GM19397 (cell line): ENCODE results near the gene APOC4.
"Not testable (repeated sequence)": the region's sequence is repeated elsewhere in the genome, so short reads cannot be mapped to it uniquely, and the experiment has no call there.

Experiments used
- ATAC-seq: cut with Tn5 transposase; IDR thresholded peaks from one replicate; pipeline ENCODE4 v1.9.1; 2021; ENCODE audit warnings: mild to moderate bottlenecking, moderate library complexity; ENCODE audit not compliant: unreplicated experiment

The APOC4 gene

DNA sequence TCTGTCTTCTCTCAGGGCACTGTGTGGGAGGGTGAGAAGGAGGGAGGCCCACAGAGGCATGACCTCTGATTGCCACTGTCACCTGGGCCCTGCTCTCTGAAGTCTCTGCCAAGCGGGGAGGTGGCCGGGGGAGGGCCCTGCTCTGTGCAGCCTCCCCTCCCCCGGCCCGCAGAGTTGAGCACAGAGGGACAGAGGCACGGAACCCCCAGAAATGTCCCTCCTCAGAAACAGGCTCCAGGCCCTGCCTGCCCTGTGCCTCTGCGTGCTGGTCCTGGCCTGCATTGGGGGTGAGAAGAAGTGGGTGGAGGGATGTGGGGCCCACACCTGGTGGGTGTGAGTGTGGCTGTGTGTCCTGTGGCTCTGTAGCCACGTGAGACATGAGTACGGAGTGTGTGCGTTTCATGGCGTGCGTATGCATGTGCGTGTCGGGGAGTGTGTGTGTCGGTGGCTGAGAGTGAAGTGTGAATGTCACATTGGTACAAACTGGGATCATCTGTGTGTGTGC, at the start of gene APOC4:
Gene APOC4, plus strand, starts transcription at position 171 of the 505 bp plus-strand sequence. Its CDS starts 41 bp downstream, at position 212.
- no peak for ATAC-seq

- no peak for ATAC-seq
Measured at GRCh38 chr19:44892932-44893331, 49.1 kb upstream of the APOC4 start.

DNA sequence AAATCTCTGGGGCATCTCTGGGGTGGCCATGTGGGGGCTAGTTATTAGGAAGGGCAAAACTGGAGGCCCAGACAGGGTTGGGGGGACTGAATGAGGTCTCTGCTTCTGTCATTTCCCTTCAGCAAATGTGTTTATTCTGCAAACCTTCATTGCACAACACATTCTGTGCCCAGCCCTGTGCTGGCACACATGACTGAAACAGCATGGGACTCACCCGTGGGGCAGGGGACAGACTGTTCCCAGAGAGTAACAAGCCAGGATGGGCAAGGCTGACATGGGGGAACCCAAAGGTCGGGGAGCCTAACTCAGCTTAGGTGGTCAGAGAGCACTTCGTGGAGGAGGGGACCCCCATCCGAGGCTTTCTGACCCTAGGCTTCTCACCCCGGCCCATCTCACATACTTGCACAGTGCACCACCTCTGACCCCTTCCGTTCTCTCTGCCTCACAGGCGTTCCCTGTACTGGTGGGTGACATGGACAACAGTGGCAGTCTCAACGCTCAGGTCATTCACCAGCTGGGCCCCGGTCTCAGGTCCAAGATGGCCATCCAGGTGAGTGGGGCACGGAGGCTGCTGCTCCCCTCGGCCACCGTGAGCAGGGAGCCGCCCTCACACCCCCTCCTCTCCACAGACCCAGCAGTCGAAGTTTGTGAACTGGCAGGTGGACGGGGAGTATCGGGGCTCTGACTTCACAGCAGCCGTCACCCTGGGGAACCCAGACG, 48.5 kb upstream of the APOC4 start:
- ATAC-seq = no peak

GRCh38 chr19:44894052-44894400, 48.0 kb upstream of the APOC4 start:
- ATAC-seq = no peak

- ATAC-seq = no peak
Measured at GRCh38 chr19:44894946-44895345, 47.1 kb upstream of the APOC4 start.

- no peak for ATAC-seq
Measured at GRCh38 chr19:44897835-44898234, 44.2 kb upstream of the APOC4 start.

- ATAC-seq = no peak
Measured at GRCh38 chr19:44900328-44901244, 41.5 kb upstream of the APOC4 start.

- no peak for ATAC-seq
Measured at GRCh38 chr19:44903216-44903601, 38.8 kb upstream of the APOC4 start.

DNA sequence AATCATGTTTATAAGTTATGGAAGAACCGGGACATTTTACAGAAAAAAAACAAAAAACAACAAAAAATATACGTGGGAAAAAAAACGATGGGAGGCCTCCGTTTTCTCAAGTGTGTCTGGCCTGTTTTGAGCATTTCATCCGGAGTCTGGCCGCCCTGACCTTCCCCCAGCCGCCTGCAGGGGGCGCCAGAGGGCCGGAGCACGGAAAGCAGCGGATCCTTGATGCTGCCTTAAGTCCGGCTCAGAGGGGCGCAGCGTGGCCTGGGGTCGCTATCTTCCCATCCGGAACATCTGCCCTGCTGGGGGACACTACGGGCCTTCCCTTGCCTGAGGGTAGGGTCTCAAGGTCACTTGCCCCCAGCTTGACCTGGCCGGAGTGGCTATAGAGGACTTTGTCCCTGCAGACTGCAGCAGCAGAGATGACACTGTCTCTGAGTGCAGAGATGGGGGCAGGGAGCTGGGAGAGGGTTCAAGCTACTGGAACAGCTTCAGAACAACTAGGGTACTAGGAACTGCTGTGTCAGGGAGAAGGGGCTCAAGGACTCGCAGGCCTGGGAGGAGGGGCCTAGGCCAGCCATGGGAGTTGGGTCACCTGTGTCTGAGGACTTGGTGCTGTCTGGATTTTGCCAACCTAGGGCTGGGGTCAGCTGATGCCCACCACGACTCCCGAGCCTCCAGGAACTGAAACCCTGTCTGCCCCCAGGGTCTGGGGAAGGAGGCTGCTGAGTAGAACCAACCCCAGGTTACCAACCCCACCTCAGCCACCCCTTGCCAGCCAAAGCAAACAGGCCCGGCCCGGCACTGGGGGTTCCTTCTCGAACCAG, 38.2 kb upstream of the APOC4 start:
- ATAC-seq = no peak

GRCh38 chr19:44904426-44904994, 37.5 kb upstream of the APOC4 start:
- ATAC-seq = no peak

DNA sequence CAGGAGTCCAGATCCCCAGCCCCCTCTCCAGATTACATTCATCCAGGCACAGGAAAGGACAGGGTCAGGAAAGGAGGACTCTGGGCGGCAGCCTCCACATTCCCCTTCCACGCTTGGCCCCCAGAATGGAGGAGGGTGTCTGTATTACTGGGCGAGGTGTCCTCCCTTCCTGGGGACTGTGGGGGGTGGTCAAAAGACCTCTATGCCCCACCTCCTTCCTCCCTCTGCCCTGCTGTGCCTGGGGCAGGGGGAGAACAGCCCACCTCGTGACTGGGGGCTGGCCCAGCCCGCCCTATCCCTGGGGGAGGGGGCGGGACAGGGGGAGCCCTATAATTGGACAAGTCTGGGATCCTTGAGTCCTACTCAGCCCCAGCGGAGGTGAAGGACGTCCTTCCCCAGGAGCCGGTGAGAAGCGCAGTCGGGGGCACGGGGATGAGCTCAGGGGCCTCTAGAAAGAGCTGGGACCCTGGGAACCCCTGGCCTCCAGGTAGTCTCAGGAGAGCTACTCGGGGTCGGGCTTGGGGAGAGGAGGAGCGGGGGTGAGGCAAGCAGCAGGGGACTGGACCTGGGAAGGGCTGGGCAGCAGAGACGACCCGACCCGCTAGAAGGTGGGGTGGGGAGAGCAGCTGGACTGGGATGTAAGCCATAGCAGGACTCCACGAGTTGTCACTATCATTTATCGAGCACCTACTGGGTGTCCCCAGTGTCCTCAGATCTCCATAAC, 36.4 kb upstream of the APOC4 start, which contains the start of gene APOE:
Gene APOE, plus strand, starts transcription at position 360 of the 724 bp plus-strand sequence. CDS start 829 bp downstream, outside the sequence.
- ATAC-seq = no peak

DNA sequence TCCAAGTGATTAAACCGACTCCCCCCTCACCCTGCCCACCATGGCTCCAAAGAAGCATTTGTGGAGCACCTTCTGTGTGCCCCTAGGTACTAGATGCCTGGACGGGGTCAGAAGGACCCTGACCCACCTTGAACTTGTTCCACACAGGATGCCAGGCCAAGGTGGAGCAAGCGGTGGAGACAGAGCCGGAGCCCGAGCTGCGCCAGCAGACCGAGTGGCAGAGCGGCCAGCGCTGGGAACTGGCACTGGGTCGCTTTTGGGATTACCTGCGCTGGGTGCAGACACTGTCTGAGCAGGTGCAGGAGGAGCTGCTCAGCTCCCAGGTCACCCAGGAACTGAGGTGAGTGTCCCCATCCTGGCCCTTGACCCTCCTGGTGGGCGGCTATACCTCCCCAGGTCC, 34.4 kb upstream of the APOC4 start:
- ATAC-seq = no peak

DNA sequence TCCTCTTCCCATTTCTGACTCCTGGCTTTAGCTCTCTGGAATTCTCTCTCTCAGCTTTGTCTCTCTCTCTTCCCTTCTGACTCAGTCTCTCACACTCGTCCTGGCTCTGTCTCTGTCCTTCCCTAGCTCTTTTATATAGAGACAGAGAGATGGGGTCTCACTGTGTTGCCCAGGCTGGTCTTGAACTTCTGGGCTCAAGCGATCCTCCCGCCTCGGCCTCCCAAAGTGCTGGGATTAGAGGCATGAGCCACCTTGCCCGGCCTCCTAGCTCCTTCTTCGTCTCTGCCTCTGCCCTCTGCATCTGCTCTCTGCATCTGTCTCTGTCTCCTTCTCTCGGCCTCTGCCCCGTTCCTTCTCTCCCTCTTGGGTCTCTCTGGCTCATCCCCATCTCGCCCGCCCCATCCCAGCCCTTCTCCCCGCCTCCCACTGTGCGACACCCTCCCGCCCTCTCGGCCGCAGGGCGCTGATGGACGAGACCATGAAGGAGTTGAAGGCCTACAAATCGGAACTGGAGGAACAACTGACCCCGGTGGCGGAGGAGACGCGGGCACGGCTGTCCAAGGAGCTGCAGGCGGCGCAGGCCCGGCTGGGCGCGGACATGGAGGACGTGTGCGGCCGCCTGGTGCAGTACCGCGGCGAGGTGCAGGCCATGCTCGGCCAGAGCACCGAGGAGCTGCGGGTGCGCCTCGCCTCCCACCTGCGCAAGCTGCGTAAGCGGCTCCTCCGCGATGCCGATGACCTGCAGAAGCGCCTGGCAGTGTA, 33.8 kb upstream of the APOC4 start:
- no peak for ATAC-seq

- no peak for ATAC-seq
Measured at GRCh38 chr19:44908836-44909261, 33.2 kb upstream of the APOC4 start.

- no peak for ATAC-seq
Measured at GRCh38 chr19:44909775-44910174, 32.3 kb upstream of the APOC4 start.

DNA sequence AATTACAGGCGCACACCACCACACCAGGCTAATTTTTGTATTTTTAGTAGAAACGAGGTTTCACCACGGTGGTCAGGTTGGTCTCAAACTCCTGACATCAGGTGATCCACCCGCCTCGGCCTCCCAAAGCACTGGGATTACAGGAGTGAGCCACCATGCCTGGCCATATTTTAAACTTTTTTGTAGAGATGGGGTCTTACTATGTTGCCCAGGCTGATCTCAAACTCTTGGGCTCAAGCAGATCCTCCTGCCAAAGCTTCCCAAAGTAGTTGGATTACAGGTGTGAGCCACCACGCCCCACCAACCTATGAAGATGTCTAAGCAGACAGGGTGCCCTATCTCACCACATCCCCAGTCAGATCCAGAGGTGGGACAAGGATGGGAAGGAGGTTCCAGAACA, 30.1 kb upstream of the APOC4 start:
- ATAC-seq = not testable (repeated sequence)

GRCh38 chr19:44912854-44913253, 29.2 kb upstream of the APOC4 start:
- no peak for ATAC-seq

- ATAC-seq = not testable (repeated sequence)
Measured at GRCh38 chr19:44913512-44914432, 28.3 kb upstream of the APOC4 start.
